ENCODE data around the gene ENAH. TPM values are rescaled to one million over a fixed set of nuclear protein-coding genes. Genes with fewer than 3 reads are reported as not detected.

The ENAH gene
- total and polyA plus RNA-seq, 9 of the 15 experiments (the other 6 are each of a cell fraction or from before 2014, with no cell fraction given) = 0.03 to 1.2 (median 0.15) TPM

DNA sequence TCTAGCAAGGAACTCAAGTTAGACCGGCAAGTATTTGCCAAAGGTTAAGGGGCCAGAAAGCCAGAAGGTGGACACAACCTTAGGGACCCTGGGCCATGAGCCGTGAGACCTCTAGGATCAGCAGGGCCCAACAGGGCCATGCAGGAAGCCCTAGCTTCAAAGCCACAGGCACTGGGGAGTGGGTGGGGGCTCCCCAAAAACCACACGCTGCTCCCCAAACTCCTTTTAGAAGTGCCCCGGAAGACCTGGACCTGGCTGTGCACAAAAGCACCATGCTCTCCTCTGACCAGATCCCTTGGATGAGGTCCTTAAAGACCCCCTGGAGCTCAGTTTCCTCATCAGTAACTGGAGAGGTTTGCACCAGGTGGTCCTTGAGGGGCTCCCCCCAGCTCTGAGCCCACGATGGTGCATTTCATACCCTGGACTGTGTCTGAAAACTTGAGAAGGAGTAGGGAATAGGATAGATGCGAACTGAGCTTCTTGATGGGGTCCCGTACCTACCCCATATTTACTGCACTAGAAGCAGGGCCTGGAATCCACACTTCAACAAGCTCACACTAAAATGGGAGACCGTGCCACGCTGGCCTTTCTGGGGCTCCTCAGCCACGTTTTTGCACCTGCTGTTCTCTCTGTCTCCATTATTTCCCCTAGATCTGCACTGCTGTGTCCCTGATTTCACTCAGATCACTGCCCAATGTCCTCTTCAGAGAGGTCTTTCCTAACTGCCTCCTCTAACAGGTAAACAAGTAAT is 184.5 kb downstream of the ENAH start:
- no peak overlapping the region for H3K4me2 ChIP-seq (ENCODE audit: insufficient read depth, low read length)
- FAIRE-seq = no peak
- peak overlapping the region in 1 of 2 experiments; percentile 30; a peak in 1 of 4 replicates for H3K9ac ChIP-seq (ENCODE audit: insufficient read depth in 1 of 2, low read depth in 2 of 2, low read length in 2 of 2)
- H3K9me1 ChIP-seq (ENCODE audit: control insufficient read depth, insufficient read depth, low read length) = no peaks in the 10 kb centered on the region
- POLR2A ChIA-PET = interaction anchor here (1.0 to 1.1 kb wide), 2 partner anchors 8 to 9 kb away, joined by 3 to 5 read pairs; no protein-coding TSS in a partner anchor
- H3K4me1 ChIP-seq (replicated peaks in 1 of 2; ENCODE audit: control insufficient read depth in 2 of 2, insufficient read depth in 2 of 2, low read length in 2 of 2) = peaks cover 8 to 25% of the 10 kb centered on the region in 2 experiments; a peak in 2 of 5 replicates
- 51% methylated on average over 10 of the region's 10 CpGs for WGBS (ENCODE audit: insufficient coverage, low coverage, missing lambda C conversion rate)
- H3K9me3 ChIP-seq (replicated peaks; ENCODE audit: control insufficient read depth, insufficient read depth, low read depth, low read length) = no peaks in the 10 kb centered on the region
- in situ Hi-C loops (cut with MboI) (no loop called here), intact Hi-C loops (cut with micrococcal nuclease) (no loop called here)
- H3K27me3 ChIP-seq (ENCODE audit: control insufficient read depth in 2 of 2, insufficient read depth in 2 of 2, low read length in 2 of 2) = no peaks in the 10 kb centered on the region
- no peak for DNase-seq (ENCODE audit: extremely low read depth in 1 of 4, low spot score in 3 of 4)
- TF ChIP-seq WHSC1 (IDR thresholded peaks at IDR 0.05; ENCODE audit: low read length) (no peak), ZNF232 (CRISPR knock-in tag; IDR thresholded peaks at IDR 0.05) (no peak), THRAP3 (IDR thresholded peaks at IDR 0.05; ENCODE audit: borderline replicate concordance) (no peak), SIX5 (IDR thresholded peaks at IDR 0.05; ENCODE audit: borderline replicate concordance in 1 of 2, insufficient read depth in 1 of 2, low read depth in 1 of 2, low read length in 2 of 2) (no peak), CREM (IDR thresholded peaks at IDR 0.05; ENCODE audit: low read depth) (no peak), NEUROD1 (IDR thresholded peaks at IDR 0.05; ENCODE audit: borderline replicate concordance, low read depth, low read length, partially characterized antibody) (no peak)
- TF ChIP-seq, protein P1, sequence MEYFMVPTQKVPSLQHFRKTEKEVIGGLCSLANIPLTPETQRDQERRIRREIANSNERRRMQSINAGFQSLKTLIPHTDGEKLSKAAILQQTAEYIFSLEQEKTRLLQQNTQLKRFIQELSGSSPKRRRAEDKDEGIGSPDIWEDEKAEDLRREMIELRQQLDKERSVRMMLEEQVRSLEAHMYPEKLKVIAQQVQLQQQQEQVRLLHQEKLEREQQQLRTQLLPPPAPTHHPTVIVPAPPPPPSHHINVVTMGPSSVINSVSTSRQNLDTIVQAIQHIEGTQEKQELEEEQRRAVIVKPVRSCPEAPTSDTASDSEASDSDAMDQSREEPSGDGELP (CRISPR knock-in tag; IDR thresholded peaks at IDR 0.05; ENCODE audit: borderline replicate concordance) = no peak
- TF ChIP-seq, protein P2, sequence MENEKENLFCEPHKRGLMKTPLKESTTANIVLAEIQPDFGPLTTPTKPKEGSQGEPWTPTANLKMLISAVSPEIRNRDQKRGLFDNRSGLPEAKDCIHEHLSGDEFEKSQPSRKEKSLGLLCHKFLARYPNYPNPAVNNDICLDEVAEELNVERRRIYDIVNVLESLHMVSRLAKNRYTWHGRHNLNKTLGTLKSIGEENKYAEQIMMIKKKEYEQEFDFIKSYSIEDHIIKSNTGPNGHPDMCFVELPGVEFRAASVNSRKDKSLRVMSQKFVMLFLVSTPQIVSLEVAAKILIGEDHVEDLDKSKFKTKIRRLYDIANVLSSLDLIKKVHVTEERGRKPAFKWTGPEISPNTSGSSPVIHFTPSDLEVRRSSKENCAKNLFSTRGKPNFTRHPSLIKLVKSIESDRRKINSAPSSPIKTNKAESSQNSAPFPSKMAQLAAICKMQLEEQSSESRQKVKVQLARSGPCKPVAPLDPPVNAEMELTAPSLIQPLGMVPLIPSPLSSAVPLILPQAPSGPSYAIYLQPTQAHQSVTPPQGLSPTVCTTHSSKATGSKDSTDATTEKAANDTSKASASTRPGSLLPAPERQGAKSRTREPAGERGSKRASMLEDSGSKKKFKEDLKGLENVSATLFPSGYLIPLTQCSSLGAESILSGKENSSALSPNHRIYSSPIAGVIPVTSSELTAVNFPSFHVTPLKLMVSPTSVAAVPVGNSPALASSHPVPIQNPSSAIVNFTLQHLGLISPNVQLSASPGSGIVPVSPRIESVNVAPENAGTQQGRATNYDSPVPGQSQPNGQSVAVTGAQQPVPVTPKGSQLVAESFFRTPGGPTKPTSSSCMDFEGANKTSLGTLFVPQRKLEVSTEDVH (IDR thresholded peaks at IDR 0.05; ENCODE audit: low read depth, partially characterized antibody) = no peak
- TF ChIP-seq, protein P3, sequence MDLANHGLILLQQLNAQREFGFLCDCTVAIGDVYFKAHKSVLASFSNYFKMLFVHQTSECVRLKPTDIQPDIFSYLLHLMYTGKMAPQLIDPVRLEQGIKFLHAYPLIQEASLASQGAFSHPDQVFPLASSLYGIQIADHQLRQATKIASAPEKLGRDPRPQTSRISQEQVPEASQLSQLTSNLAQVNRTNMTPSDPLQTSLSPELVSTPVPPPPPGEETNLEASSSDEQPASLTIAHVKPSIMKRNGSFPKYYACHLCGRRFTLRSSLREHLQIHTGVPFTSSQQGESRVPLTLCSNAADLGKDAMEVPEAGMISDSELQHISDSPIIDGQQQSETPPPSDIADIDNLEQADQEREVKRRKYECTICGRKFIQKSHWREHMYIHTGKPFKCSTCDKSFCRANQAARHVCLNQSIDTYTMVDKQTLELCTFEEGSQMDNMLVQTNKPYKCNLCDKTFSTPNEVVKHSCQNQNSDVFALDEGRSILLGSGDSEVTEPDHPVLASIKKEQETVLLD (IDR thresholded peaks at IDR 0.05) = no peak
- no peaks in the 10 kb centered on the region for H3K36me3 ChIP-seq (ENCODE audit: control insufficient read depth, insufficient read depth, low read length)
- no TSS peak for BruUV-seq (replicated peaks)
- H2AFZ ChIP-seq (ENCODE audit: low read depth, low read length) = peak overlapping the region; percentile 87; the same call in 1 of the 2 replicates
- no peaks in the 10 kb centered on the region for H4K20me1 ChIP-seq (replicated peaks; ENCODE audit: control insufficient read depth, insufficient read depth, low read length)
- CTCF ChIA-PET (ENCODE audit: low intra/inter-chr PET ratio) = no interaction called here
- no peak for ATAC-seq
- no peaks in the 10 kb centered on the region for H3K79me2 ChIP-seq (ENCODE audit: control insufficient read depth, insufficient read depth, low read length)
- H3K27ac ChIP-seq (ENCODE audit: extremely low read depth, low read depth, low read length) = no peak overlapping the region
- no peak overlapping the region for H3K4me3 ChIP-seq
